Measurements from ENCODE around the gene C1orf216.

DNA sequence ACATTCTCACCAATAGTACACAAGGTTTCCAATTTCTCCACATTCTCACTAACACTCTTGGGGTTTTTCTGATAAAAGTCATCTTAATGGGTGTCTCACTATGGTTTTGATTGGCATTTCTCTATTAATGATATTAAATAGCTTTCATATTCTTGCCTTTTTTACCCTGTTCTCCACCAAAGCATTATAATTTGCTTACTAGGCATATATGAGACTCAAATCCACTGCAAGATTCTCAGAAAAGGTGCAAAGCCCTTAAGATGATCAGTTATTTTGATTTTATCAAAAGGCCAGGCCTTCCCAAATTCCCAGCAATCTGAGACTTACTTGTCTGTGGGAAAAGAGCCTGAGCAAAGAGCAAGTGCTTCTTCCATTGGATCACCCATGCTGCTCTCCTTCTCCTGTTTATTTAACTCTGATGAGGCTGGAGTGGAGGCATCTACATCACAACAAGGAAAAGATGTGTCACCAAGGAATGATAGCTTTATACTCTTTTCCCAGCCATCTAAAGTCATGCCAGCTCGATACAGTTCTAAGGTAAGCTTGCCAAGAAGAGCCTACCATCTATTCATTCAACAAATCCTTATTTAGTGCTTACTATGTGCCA, 26.5 kb upstream of the C1orf216 start:
- TF ChIP-seq, protein P1, sequence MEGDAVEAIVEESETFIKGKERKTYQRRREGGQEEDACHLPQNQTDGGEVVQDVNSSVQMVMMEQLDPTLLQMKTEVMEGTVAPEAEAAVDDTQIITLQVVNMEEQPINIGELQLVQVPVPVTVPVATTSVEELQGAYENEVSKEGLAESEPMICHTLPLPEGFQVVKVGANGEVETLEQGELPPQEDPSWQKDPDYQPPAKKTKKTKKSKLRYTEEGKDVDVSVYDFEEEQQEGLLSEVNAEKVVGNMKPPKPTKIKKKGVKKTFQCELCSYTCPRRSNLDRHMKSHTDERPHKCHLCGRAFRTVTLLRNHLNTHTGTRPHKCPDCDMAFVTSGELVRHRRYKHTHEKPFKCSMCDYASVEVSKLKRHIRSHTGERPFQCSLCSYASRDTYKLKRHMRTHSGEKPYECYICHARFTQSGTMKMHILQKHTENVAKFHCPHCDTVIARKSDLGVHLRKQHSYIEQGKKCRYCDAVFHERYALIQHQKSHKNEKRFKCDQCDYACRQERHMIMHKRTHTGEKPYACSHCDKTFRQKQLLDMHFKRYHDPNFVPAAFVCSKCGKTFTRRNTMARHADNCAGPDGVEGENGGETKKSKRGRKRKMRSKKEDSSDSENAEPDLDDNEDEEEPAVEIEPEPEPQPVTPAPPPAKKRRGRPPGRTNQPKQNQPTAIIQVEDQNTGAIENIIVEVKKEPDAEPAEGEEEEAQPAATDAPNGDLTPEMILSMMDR (IDR thresholded peaks at IDR 0.05 in 2 of 3, conservative IDR thresholded peaks at IDR 0.05 in 1 of 3; ENCODE audit: borderline replicate concordance in 1 of 3, insufficient read depth in 1 of 3, low read depth in 2 of 3, low read length in 2 of 3): no peak
- TF ChIP-seq POLR2AphosphoS5 (IDR thresholded peaks at IDR 0.05; ENCODE audit: low read depth, low read length) (no peak), JUND (IDR thresholded peaks at IDR 0.05) (no peak), SIN3A (IDR thresholded peaks at IDR 0.05; ENCODE audit: low read depth) (no peak)
